ENCODE data around the gene ZSWIM6. TPM values are rescaled to one million over a fixed set of nuclear protein-coding genes. Genes with fewer than 3 reads are reported as not detected.

ZSWIM6 gene
- total RNA-seq, 2 experiments from 2014 or later: 4.4 TPM

DNA sequence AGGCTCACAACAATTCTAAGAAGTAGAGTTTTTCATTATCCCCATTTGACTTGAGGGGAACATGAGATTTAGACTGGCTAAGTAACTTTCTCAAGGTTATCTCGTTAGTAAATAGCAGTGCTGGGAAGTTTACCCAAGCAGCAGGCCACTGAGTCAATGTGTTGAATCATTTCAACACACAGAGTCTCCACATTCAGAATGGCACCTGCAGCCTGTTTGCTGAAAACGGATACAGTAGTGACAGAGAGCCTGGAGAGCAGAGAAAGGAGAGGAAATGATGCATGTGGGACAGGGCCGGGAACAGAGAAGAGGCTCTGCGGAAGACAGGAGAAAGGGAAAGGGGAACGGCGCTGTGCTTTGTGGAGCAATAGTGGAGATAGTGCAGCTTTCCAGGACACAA is 33.5 kb upstream of the ZSWIM6 start:
- Mint-ChIP-seq H3K9me3 (no peaks in the 10 kb centered on the region), H3K36me3 (ENCODE audit: low read depth) (no peaks in the 10 kb centered on the region), H3K4me1 (ENCODE audit: low read depth) (peaks cover 3% of the 10 kb centered on the region), H3K27ac (no peak overlapping the region), H3K27me3 (peaks cover 5% of the 10 kb centered on the region), H3K4me3 (no peak overlapping the region)
- CTCF ChIA-PET: no interaction called here
- DNase-seq (no peak), ATAC-seq (no peak)
- POLR2A ChIA-PET: no interaction called here
- intact Hi-C loops (cut with micrococcal nuclease): no loop called here
- TF ChIP-seq, protein P1, sequence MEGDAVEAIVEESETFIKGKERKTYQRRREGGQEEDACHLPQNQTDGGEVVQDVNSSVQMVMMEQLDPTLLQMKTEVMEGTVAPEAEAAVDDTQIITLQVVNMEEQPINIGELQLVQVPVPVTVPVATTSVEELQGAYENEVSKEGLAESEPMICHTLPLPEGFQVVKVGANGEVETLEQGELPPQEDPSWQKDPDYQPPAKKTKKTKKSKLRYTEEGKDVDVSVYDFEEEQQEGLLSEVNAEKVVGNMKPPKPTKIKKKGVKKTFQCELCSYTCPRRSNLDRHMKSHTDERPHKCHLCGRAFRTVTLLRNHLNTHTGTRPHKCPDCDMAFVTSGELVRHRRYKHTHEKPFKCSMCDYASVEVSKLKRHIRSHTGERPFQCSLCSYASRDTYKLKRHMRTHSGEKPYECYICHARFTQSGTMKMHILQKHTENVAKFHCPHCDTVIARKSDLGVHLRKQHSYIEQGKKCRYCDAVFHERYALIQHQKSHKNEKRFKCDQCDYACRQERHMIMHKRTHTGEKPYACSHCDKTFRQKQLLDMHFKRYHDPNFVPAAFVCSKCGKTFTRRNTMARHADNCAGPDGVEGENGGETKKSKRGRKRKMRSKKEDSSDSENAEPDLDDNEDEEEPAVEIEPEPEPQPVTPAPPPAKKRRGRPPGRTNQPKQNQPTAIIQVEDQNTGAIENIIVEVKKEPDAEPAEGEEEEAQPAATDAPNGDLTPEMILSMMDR (IDR thresholded peaks at IDR 0.05): no peak

DNA sequence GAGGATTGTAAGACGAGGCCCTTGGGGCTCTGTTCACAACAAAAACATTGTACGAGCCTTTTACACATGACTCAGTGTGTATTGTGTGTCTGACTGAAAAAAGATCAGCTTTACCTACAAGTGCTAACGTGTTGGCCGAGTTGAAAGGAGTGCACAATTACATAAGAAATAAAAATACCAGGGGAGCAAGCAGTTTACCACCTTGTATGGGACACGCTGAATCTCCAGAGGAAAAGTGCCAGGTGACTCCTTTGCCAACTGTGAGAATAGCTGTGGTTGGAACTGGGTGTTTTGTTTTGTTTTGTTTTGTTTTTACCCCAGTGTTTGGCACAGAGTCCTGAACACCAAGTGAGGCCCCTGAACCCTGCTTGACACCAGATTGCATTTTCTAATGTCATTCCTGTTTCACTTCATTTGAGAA is 32.8 kb upstream of the ZSWIM6 start:
- ATAC-seq: no peak
- intact Hi-C loops (cut with micrococcal nuclease): no loop called here
- Mint-ChIP-seq H3K27ac (no peak overlapping the region), H3K9me3 (no peaks in the 10 kb centered on the region), H3K27me3 (peaks cover 5% of the 10 kb centered on the region), H3K4me3 (no peak overlapping the region), H3K4me1 (ENCODE audit: low read depth) (peaks cover 4% of the 10 kb centered on the region), H3K36me3 (ENCODE audit: low read depth) (no peaks in the 10 kb centered on the region)
- DNase-seq: no peak
- TF ChIP-seq, protein P1 (IDR thresholded peaks at IDR 0.05): no peak
- ChIA-PET POLR2A (interaction anchor here (1.2 kb wide), 1 partner anchor 13 kb away, joined by 3 read pairs; no protein-coding TSS in a partner anchor), CTCF (no interaction called here)

DNA sequence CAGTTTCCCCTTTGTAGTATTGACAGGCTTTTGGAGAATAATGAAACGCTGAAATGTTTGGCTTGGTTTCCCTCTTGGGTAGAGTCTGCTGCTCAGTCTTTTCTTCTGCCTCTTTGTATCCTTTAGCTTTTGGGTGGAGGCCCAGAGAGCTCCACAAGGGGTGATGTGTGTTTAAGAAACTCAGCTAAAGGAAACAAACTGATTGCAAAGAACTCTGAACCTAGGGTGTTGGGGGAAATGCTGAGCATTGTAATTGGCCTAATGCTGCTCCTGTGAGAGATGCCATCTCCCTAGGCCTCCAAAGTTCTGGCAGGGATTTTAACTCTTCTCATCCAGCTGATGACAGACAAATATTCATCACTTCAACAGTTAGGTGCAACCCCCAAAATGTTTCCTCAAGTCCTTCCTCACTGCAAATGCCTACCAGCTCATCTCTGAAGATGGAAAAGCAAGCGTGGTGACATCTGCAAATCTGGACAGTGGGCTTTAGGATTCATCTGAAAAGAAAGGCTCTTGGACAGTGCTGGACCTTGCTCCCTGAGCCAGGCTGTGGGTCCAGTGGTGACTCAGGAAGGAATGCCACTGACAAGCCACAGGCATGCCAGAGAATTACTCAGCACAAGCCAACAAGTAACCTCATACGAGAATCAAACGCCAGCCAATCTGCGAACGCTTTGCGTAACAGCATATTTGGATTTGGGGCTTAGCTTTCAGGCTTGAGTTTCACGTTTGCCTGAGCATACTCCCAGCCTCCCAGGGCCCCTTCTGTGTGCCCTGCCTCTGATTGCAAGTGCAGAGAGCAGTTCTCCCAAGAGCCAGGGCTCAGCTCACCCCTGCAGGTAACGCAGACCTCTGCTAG is 30.5 kb upstream of the ZSWIM6 start:
- ChIA-PET CTCF (interaction anchor here (0.7 kb wide), 1 partner anchor 12 kb away, joined by 3 read pairs; no protein-coding TSS in a partner anchor), POLR2A (no interaction called here)
- DNase-seq (no peak), ATAC-seq (no peak)
- intact Hi-C loops (cut with micrococcal nuclease): no loop called here
- no peaks in the 10 kb centered on the region for H3K9me3 Mint-ChIP-seq
- no peaks in the 10 kb centered on the region for H3K36me3 Mint-ChIP-seq (ENCODE audit: low read depth)
- H3K4me1 Mint-ChIP-seq (ENCODE audit: low read depth): peaks cover 8% of the 10 kb centered on the region
- no peak overlapping the region for H3K27ac Mint-ChIP-seq
- no peak overlapping the region for H3K4me3 Mint-ChIP-seq
- TF ChIP-seq, protein P1 (IDR thresholded peaks at IDR 0.05): no peak
- peaks cover 5% of the 10 kb centered on the region for H3K27me3 Mint-ChIP-seq

DNA sequence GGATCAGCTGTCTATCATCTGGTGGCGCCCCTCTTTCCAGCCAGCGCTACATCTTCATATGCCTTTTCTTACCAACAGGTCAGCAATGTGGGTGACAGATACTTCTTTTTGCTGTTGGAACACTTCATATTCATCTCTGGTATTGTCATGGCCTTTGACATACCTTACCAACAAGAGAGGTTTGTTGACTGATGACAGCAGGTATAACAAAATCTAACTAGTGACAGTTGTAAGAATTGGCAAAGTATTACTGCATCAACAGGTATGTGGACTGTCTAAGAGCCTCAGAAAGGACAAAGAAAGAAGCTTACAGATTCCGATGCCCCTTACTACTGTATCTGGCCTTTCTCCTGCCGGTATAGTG is 29.9 kb upstream of the ZSWIM6 start:
- POLR2A ChIA-PET: no interaction called here
- intact Hi-C loops (cut with micrococcal nuclease): no loop called here
- no peak for ATAC-seq

DNA sequence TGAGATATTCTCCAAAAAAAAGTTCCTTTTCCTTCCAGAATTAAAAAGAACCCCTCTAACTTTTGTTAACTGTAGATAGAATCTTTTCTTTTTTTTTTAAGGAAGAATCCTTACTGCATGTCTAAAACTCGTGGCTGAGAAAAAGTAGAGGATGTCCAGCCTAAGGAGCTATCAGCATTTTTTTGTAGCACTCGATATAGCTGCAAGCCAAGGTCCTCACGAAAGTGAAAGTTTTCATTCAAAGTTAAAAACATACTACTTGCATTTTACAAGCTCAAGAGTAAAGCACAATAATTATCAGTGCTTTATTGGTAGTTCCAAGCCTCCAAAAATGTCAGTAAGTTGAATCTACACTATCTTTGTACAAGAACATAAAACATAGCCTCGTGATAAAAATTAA is 28.7 kb upstream of the ZSWIM6 start:
- intact Hi-C loops (cut with micrococcal nuclease): no loop called here
- ChIA-PET CTCF (interaction anchor here (0.8 to 1.4 kb wide), 2 partner anchors 10 to 355 kb away, joined by 3 read pairs; no protein-coding TSS in a partner anchor), POLR2A (interaction anchor here (1.4 to 1.6 kb wide), 2 partner anchors 10 to 28 kb away, joined by 3 to 6 read pairs; partner anchors contain the start of gene ZSWIM6)
- DNase-seq: no peak
- Mint-ChIP-seq H3K4me3 (no peak overlapping the region), H3K9me3 (no peaks in the 10 kb centered on the region), H3K27ac (no peak overlapping the region), H3K27me3 (peaks cover 8% of the 10 kb centered on the region), H3K36me3 (ENCODE audit: low read depth) (no peaks in the 10 kb centered on the region), H3K4me1 (ENCODE audit: low read depth) (peaks cover 18% of the 10 kb centered on the region)
- no peak for ATAC-seq
- TF ChIP-seq, protein P1 (IDR thresholded peaks at IDR 0.05): no peak

More for the DNA sequence above, 29.9 kb upstream of the ZSWIM6 start:
- no peak for DNase-seq
- no peak overlapping the region for H3K27ac Mint-ChIP-seq
- no peaks in the 10 kb centered on the region for H3K36me3 Mint-ChIP-seq (ENCODE audit: low read depth)
- H3K4me1 Mint-ChIP-seq (ENCODE audit: low read depth): peaks cover 14% of the 10 kb centered on the region
- CTCF ChIA-PET: no interaction called here
- H3K9me3 Mint-ChIP-seq: no peaks in the 10 kb centered on the region
- H3K4me3 Mint-ChIP-seq: no peak overlapping the region
- TF ChIP-seq, protein P1 (IDR thresholded peaks at IDR 0.05): no peak
- peaks cover 5% of the 10 kb centered on the region for H3K27me3 Mint-ChIP-seq
